GM12878 (cell line): Measurements from ENCODE around the gene U2AF1. TPM values are rescaled to one million over a fixed set of nuclear protein-coding genes. Genes with fewer than 3 reads are reported as not detected.
"Not testable (repeated sequence)": the region's sequence is repeated elsewhere in the genome, so short reads cannot be mapped to it uniquely, and the experiment has no call there.

Experiments used
- ATAC-seq: fragments of 200-7000 bp; cut with Tn5 transposase; 3 replicates; pipeline ENCODE4 v1.9.1; 2020; ENCODE audit warnings: mild to moderate bottlenecking, moderate library complexity
- BruUV-seq: library from RNA; stranded (reverse); fragments of 400-500 nt; replicated peaks from 2 replicates; lab custom pipeline; 2021; lab: Mats Ljungman, UMichigan
- CTCF ChIA-PET: fragments of 300-600 bp; sonication (Branson Sonifier 250); formaldehyde crosslinking; extraction: SDS; loops from one replicate; lab custom pipeline; 2021; ENCODE audit warnings: inconsistent platforms; lab: Yijun Ruan, JAX
- POLR2A ChIA-PET: fragments of 350-600 bp; formaldehyde crosslinking; extraction: SDS; loops from one replicate; lab custom pipeline; 2021; ENCODE audit warnings: inconsistent platforms; lab: Charles Lee
- RAD21 ChIA-PET: fragments of 300-600 bp; sonication (Branson Sonifier 250); formaldehyde crosslinking; loops from one replicate; lab custom pipeline; 2023; ENCODE audit warnings: antibody characterized with exemption; ENCODE audit not compliant: unreplicated experiment; lab: Charles Lee
- SMC1A ChIA-PET: fragments of 300-600 bp; sonication (Branson Sonifier 250); formaldehyde crosslinking; loops from one replicate; lab custom pipeline; 2023; ENCODE audit not compliant: unreplicated experiment, uncharacterized antibody; lab: Charles Lee
- DNase-seq: peaks from one replicate; pipeline ENCODE4 v3.0.0-alpha.2; 2011; ENCODE audit warnings: low read depth, low spot score
- FAIRE-seq: peaks from 3 replicates; lab custom pipeline; 2011; peaks lifted over from hg19 to GRCh38; lab: Jason Lieb, UNC
- H2AFZ ChIP-seq: 2 replicates; pipeline ENCODE4 v1.6.0; 2011; ENCODE audit warnings: low read depth, low read length, control low read depth; ENCODE audit not compliant: control insufficient read depth
- H3K27ac ChIP-seq: 2 replicates; pipeline ENCODE4 v1.5.1; 2011; ENCODE audit warnings: control low read depth; ENCODE audit not compliant: control insufficient read depth, insufficient read depth
- H3K27me3 ChIP-seq, 2 experiments: replicated peaks in 1 of 2; 2 replicates each; pipeline versions ENCODE4 v1.6.0 to v1.6.1; 2011; ENCODE audit warnings: low read length in 1 of 2; ENCODE audit not compliant: control insufficient read depth in 2 of 2, insufficient read depth in 2 of 2
- H3K36me3 ChIP-seq, 2 experiments: 2 replicates each; pipeline ENCODE4 v1.5.1; 2011; ENCODE audit warnings: low read length in 1 of 2; ENCODE audit not compliant: control insufficient read depth in 2 of 2, insufficient read depth in 2 of 2
- H3K4me1 ChIP-seq: 2 replicates; pipeline ENCODE4 v1.6.1; 2011; ENCODE audit warnings: mild to moderate bottlenecking, low read length, moderate library complexity, mixed read lengths; ENCODE audit not compliant: control insufficient read depth, insufficient read depth
- H3K4me2 ChIP-seq: 2 replicates; pipeline ENCODE4 v1.6.0; 2011; ENCODE audit warnings: control low read depth; ENCODE audit not compliant: control insufficient read depth, insufficient read depth
- H3K4me3 ChIP-seq: fragments of 200-600 bp; sonication (generic); 2 replicates; pipeline ENCODE4 v1.5.1; 2016
- H3K79me2 ChIP-seq: 2 replicates; pipeline ENCODE4 v1.6.0; 2011; ENCODE audit warnings: low read length; ENCODE audit not compliant: control insufficient read depth, insufficient read depth
- H3K9ac ChIP-seq: 2 replicates; pipeline ENCODE4 v1.8.0; 2011; ENCODE audit warnings: low read length, control low read depth, mixed read lengths; ENCODE audit not compliant: control insufficient read depth, insufficient read depth
- H3K9me3 ChIP-seq: replicated peaks from 3 replicates; pipeline ENCODE4 v1.5.1; 2011; ENCODE audit warnings: mild to moderate bottlenecking, low read length; ENCODE audit not compliant: control insufficient read depth, insufficient read depth
- H4K20me1 ChIP-seq: 2 replicates; pipeline ENCODE4 v1.6.0; 2011; ENCODE audit not compliant: control insufficient read depth, insufficient read depth
- whole genome bisulfite sequencing: methylation state at CpG from one replicate; pipeline ENCODE4 v1.1.6; 2016; ENCODE audit warnings: low lambda C conversion rate; ENCODE audit not compliant: insufficient replicate concordance, insufficient coverage; ENCODE audit errors: missing lambda C conversion rate; 5-methylcytosine and 5-hydroxymethylcytosine counted together
- in situ Hi-C: fragments of 300-500 bp; cut with MboI; formaldehyde crosslinking; loops from 9 replicates; pipeline ENCODE4 v1.14.3; 2018; ENCODE audit warnings: mixed read lengths
- intact Hi-C: fragments of 100-400 bp; cut with micrococcal nuclease; formaldehyde crosslinking; loops from one replicate; pipeline ENCODE4 v1.14.2; 2022; ENCODE audit not compliant: unreplicated experiment
- polyA plus RNA-seq, 11 experiments: library from polyadenylated mRNA; depleted of rRNA in 4 of 11; unstranded in 6 of 11; stranded (reverse) in 5 of 11; fragments of >200 nt; fragmentation: Nextera tagmentation in 4 of 11; fragmentation: Illumina TruSeq in 1 of 11; extraction: Ambion mirVana in 4 of 11; extraction: Trizol in 1 of 11; gene quantifications; 1 replicate in 1 of 11; 2 replicates in 10 of 11; pipeline versions ENCODE4 v1.2.1 to v1.2.3, GENCODE V29; 2011 to 2016; ENCODE audit warnings: inconsistent platforms in 2 of 11, missing spikeins in 2 of 11, low read depth in 1 of 11
- total RNA-seq, 4 experiments: library from RNA; depleted of rRNA in 3 of 4; stranded (reverse); fragments of >200 nt in 3 of 4; fragmentation: Illumina TruSeq in 1 of 4; extraction: Trizol in 1 of 4; gene quantifications; 2 replicates each; pipeline versions ENCODE4 v1.2.1 to v1.2.3, GENCODE V29; 2013 to 2021

The U2AF1 gene
- total and polyA plus RNA-seq, 10 of the 15 experiments (the other 5 are each of a cell fraction or from before 2014, with no cell fraction given) = 8.6 to 182 (median 60.1) TPM

DNA sequence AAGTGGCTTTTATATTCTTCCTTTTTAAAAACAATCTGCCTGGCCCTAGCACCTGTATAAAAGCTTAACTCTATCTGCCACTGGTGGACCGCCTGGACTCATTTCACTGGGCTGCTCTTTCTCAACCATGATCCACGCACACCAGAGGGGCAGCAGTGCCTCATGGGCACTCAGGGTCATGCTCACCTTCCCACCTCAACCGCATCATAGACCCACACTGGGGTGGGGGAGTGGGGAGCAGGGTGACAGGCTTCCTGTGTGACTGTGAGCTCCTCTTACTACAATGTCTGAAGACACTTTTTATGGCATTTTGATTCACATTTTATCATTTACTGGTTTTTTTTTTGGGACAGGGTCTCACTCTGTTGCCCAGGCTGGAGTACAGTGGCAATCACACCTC is 16.4 kb downstream of the U2AF1 start:
- ATAC-seq, in situ Hi-C loops, DNase-seq, H2AFZ ChIP-seq, H3K4me1 ChIP-seq, FAIRE-seq, RAD21 ChIA-PET, BruUV-seq, H3K79me2 ChIP-seq, H3K9me3 ChIP-seq, POLR2A ChIA-PET, H3K27me3 ChIP-seq, H4K20me1 ChIP-seq, H3K36me3 ChIP-seq, SMC1A ChIA-PET, H3K4me3 ChIP-seq, CTCF ChIA-PET, intact Hi-C loops, H3K9ac ChIP-seq, H3K4me2 ChIP-seq, H3K27ac ChIP-seq: not testable (repeated sequence)
- no CpG with 5 or more reads among the region's 3 CpGs for WGBS

DNA sequence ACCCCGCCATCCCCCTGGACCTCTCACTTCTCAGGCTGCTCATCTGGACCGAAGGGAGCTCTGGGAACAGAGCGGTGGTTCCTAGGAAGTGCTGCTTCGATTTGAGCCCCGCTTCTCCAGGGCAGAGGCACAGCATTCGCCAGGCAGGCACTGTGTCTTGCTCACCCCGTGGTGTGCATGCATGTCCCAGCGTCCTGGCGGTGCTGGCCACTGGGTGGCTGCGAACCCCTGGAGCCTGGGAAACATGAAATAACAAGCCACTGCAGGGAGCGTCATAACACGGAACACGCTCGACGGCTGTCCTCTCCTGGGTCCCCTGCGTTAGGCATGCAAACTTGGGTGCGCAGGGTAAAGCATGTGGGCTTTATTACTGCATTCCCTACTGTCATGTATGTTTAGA is 17.9 kb downstream of the U2AF1 start:
- H3K27ac ChIP-seq, ATAC-seq, CTCF ChIA-PET, intact Hi-C loops, FAIRE-seq, H3K4me3 ChIP-seq, BruUV-seq, H3K4me1 ChIP-seq, SMC1A ChIA-PET, POLR2A ChIA-PET, H3K9me3 ChIP-seq, H3K4me2 ChIP-seq, H3K36me3 ChIP-seq, H3K79me2 ChIP-seq, RAD21 ChIA-PET, in situ Hi-C loops, H4K20me1 ChIP-seq, H2AFZ ChIP-seq, H3K9ac ChIP-seq, H3K27me3 ChIP-seq, DNase-seq: not testable (repeated sequence)
- no CpG with 5 or more reads among the region's 17 CpGs for WGBS

DNA sequence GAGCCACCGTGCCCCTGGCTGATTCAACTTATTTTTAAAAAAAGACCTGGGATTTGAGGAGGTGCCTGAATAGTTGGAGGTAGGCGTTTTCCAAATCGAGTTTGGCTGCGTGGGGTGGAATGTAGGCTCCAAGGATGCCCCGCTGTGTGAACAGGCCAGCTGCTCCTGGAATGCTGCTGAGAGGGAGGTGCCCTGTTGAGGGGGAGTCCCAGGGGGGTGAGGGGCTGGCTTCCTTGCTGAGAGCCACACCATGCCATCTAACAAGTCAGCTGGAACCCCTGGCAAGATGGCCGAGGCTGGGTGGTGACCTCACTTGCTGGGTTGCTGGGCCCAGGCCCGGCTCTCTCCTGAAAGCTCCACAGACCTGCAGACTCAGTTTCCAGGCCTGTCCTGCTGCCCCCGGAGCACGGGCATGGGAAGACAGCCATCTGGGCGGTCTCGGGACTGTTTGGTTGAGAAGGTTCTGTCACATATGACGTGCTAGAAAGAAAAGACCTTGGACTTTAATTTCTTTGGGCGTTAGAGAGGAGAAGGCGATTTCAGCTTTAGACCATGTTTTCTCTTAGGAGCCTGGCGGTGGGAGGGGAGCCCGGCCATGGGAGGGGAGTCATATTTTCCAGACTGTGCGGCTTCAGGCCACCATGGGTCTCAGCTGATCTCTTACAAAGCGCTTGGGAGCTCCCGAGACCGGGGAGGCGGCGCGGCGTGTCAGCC is 24.6 kb downstream of the U2AF1 start:
- intact Hi-C loops, H3K27me3 ChIP-seq, H3K4me2 ChIP-seq, H3K79me2 ChIP-seq, H2AFZ ChIP-seq, H3K4me1 ChIP-seq, H3K4me3 ChIP-seq, CTCF ChIA-PET, in situ Hi-C loops, DNase-seq, ATAC-seq, H4K20me1 ChIP-seq, FAIRE-seq, H3K9me3 ChIP-seq, SMC1A ChIA-PET, BruUV-seq, POLR2A ChIA-PET, H3K27ac ChIP-seq, H3K36me3 ChIP-seq, H3K9ac ChIP-seq, RAD21 ChIA-PET: not testable (repeated sequence)
- no CpG with 5 or more reads among the region's 24 CpGs for WGBS

DNA sequence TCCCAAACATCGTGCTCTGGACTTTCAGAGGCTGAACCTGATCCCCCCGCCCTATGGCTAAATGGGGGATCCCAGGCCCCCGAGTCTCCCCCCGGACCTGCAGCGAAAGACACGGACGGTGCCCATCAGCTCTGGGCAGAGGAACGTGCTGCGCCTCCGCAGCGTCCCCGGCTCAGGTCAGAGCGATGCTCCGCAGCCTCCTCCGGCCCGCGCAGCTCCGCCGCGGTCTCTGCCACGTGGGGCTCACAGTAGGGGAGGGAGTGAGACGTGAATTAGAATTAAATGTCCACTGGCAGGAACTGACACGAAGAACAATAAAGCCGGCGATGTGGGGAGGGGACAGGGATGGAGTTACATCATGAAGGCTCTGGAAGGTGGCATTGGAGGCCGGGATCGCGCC is 30.7 kb downstream of the U2AF1 start:
- H3K9ac ChIP-seq, BruUV-seq, H3K4me2 ChIP-seq, H3K4me1 ChIP-seq, H3K79me2 ChIP-seq, CTCF ChIA-PET, FAIRE-seq, RAD21 ChIA-PET, H3K4me3 ChIP-seq, H3K9me3 ChIP-seq, H3K36me3 ChIP-seq, H2AFZ ChIP-seq, H3K27me3 ChIP-seq, POLR2A ChIA-PET, H4K20me1 ChIP-seq, intact Hi-C loops, H3K27ac ChIP-seq, DNase-seq, SMC1A ChIA-PET, ATAC-seq, in situ Hi-C loops: not testable (repeated sequence)
- WGBS = no CpG with 5 or more reads among the region's 28 CpGs
